NOMO-1 treated with DMSO at 0.1 percent for 48 hours (cell line): ENCODE data around the gene FAM174C.
A peak's percentile ranks its signal among the peaks of the same experiment; 100 is the strongest.
"Not testable (repeated sequence)": the region's sequence is repeated elsewhere in the genome, so short reads cannot be mapped to it uniquely, and the experiment has no call there.

Experiments
- DNase-seq: peaks from one replicate; lab custom pipeline; 2025; ENCODE audit not compliant: unreplicated experiment; lab: John Stamatoyannopoulos, UW

FAM174C gene

GRCh38 chr19:1317274-1318003 is 42.1 kb downstream of the FAM174C start:
- DNase-seq, result peak; percentile 48

- no peak for DNase-seq
Observed at GRCh38 chr19:1318678-1319471, 43.5 kb downstream of the FAM174C start.

GRCh38 chr19:1320282-1320650 is 44.9 kb downstream of the FAM174C start:
- not testable (repeated sequence) for DNase-seq

- DNase-seq, result no peak
Observed at GRCh38 chr19:1321539-1321938, 46.2 kb downstream of the FAM174C start.

GRCh38 chr19:1322198-1322981 is 47.1 kb downstream of the FAM174C start:
- no peak for DNase-seq

DNA sequence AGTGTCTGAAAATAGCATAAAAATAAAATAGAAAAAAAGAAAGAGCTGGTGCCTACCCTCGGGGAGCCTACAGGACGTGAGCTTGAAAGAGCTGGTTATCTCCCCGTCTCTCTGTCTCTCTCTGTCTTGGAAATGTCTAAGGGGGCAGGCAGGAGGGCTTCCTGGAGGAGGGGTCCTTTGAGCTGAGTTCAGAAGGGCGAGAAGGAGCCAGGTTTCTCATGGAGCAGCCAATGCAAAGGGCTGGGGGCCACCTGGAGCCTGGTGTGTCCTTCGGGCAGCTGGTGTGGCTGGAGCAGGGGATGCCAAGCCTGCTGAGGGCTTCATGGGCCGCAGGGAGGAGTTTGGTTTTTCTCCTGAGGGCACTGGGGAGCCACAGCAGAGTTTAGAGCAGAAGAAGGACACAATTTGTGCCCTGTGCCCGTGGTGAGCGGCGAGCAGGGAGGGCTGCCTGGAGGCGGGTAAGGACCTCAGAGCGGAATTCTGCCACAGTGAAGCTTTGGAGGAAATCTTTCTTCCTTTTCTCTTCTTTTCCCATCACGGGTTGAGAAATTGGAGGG is 49.0 kb downstream of the FAM174C start:
- no peak for DNase-seq

DNA sequence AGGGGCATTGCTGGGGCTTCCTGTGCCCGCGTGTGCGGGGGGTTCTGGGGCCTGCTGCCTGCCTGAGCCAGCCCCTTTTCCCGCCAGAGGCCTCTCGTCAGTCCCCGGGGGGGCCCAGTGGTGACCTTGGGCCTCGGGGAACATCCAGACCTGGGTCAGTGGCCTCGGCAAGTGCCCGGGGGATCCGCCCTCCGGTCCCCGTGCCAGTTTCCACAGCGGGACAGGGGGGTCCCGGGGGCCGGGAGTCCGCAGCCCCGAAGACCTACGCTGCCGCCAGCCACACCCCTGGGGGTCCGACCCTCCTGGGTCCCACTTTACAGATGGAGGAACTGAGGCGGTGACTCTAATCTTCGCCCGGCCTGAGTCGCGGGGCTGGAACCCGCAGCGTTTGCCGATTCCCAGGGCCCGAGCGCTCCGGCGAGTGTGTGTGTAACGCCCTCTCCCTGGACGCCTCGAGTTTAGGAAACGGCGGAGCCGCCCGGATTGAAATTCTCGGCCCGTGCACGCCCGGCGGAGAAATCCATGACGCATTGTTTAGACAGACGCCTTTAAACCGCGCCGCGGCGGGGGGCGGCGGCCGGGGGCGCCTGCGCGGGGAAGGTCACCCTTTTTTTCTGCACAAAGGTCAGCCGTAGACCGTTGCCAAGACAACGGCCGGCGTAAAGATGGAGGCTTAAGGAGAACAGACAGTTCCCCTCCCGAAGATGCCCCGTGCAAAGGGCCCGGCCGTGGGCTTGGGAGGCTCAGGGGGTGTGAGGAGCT is 49.7 kb downstream of the FAM174C start:
- DNase-seq, result no peak

DNA sequence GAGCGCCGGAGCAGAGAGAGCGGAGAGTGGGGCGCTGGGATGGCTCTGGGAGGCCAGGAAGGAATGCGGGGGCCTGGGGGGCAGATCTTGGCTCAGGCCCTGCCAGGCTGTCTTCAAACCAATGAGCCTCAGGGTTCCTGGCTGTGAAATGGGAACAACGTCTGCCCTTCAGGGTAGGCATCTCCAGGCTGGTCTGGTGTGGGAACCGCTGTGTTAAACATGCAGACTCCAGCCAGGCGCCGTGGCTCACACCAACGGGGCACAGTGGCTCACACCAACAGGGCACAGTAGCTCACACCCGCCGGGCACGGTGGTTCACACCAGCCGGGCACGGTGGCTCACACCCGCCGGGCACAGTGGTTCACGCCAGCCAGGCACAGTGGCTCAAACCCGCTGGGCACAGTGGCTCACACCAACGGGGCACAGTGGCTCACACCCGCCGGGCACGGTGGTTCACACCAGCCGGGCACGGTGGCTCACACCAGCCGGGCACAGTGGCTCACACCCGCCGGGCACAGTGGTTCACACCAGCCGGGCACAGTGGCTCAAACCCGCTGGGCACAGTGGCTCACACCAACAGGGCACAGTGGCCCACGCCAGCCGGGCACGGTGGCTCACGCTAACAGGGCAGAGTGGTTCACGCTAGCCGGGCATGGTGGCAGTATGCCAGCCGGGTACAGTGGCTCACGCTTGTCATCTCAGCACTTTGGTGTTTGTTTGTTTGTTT is 50.4 kb downstream of the FAM174C start:
- DNase-seq, result no peak

DNA sequence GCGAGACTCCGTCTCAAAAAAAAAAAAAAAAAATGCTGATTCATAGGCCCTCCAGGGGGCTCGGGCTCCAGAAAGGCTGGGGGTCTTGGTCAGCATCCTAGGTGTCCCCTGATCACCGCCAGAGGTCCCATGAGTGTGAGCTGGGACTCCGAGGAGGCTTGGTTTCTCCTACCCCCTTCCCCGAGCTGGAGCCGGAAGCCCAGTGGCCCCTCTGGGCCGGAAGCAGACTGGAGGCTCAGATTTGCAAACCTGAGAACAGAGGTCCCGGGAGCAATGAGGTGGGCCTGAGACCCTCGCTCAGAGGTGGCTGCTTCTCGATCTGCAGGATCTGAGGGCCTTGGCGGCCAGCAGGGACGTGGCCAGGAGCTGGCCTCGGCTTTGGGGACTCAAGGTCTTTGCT is 51.8 kb downstream of the FAM174C start:
- no peak for DNase-seq
